Mammary epithelial cell (primary cell): ENCODE results near the gene GNAS.

Source experiments
- CTCF ChIP-seq, 2 donors: IDR thresholded peaks in 1 of 2; conservative IDR thresholded peaks in 1 of 2; 2 replicates each; pipeline ENCODE4 v1.5.1; 2011 to 2012; ENCODE audit warnings: inconsistent platforms in 2 of 2, low read length in 2 of 2, mild to moderate bottlenecking in 2 of 2, control low read depth in 1 of 2, low read depth in 1 of 2; ENCODE audit not compliant: insufficient read depth in 1 of 2; ENCODE audit errors: extremely low read depth in 1 of 2
- EZH2 ChIP-seq: IDR thresholded peaks from 2 replicates; pipeline ENCODE4 v1.6.1; 2012; ENCODE audit warnings: low read length, inconsistent platforms, borderline replicate concordance

- no peak for TF ChIP-seq CTCF (conservative IDR thresholded peaks at IDR 0.05 in 1 of 2, IDR thresholded peaks at IDR 0.05 in 1 of 2; ENCODE audit: extremely low read depth in 1 of 2, insufficient read depth in 1 of 2, low read depth in 1 of 2, low read length in 2 of 2)
- TF ChIP-seq EZH2: no peak
Observed at GRCh38 chr20:58892932-58893224, 40.4 kb downstream of the GNAS start.
